ENCODE measurements around the gene MLLT1.

- TF ChIP-seq, protein P1, sequence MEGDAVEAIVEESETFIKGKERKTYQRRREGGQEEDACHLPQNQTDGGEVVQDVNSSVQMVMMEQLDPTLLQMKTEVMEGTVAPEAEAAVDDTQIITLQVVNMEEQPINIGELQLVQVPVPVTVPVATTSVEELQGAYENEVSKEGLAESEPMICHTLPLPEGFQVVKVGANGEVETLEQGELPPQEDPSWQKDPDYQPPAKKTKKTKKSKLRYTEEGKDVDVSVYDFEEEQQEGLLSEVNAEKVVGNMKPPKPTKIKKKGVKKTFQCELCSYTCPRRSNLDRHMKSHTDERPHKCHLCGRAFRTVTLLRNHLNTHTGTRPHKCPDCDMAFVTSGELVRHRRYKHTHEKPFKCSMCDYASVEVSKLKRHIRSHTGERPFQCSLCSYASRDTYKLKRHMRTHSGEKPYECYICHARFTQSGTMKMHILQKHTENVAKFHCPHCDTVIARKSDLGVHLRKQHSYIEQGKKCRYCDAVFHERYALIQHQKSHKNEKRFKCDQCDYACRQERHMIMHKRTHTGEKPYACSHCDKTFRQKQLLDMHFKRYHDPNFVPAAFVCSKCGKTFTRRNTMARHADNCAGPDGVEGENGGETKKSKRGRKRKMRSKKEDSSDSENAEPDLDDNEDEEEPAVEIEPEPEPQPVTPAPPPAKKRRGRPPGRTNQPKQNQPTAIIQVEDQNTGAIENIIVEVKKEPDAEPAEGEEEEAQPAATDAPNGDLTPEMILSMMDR (IDR thresholded peaks at IDR 0.05): no peak
- no peak for TF ChIP-seq POLR2A (IDR thresholded peaks at IDR 0.05)
Observed at GRCh38 chr19:6318772-6319171, 39.0 kb upstream of the MLLT1 start.

Measured in lower leg skin (tissue), 3 donors.